ENCODE data around the gene TOM1L2.
"Not testable (repeated sequence)": the region's sequence is repeated elsewhere in the genome, so short reads cannot be mapped to it uniquely, and the experiment has no call there.

The TOM1L2 gene

DNA sequence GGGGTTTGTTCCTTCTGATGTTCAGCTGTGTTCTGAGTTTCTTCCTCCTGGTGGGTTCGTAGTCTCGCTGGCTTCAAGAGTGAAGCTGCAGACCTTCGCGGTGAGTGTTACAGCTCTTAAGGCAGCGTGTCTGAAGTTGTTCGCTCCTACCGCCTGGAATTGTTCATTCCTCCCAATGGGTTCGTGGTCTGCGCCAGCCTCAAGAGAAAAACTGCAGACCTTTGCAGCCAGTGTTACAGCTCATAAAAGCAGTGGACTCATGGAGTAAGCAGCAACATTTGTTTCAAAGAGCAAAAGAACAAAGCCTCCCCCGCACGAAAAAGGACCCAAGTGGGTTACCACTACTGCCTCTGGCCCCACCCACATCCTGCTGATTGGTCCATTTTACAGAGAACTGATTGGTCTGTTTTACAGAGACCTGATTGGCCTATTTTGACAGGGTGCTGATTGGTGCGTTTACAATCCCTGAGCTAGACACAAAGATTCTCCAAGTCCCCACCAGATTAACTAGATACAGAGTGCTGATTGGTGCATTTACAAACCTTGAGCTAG lies 16.3 kb downstream of the TOM1L2 start:
- H3K27me3 ChIP-seq (ENCODE audit: low read depth); H3K9me3 ChIP-seq; in situ Hi-C loops (cut with MboI; ENCODE audit: low sequenced_read_pairs); DNase-seq (ENCODE audit: low spot score in 2 of 2); H3K36me3 ChIP-seq (replicated peaks); H3K4me3 ChIP-seq: not testable (repeated sequence)
- peaks cover 24% of the 10 kb centered on the region for H3K4me1 ChIP-seq

DNA sequence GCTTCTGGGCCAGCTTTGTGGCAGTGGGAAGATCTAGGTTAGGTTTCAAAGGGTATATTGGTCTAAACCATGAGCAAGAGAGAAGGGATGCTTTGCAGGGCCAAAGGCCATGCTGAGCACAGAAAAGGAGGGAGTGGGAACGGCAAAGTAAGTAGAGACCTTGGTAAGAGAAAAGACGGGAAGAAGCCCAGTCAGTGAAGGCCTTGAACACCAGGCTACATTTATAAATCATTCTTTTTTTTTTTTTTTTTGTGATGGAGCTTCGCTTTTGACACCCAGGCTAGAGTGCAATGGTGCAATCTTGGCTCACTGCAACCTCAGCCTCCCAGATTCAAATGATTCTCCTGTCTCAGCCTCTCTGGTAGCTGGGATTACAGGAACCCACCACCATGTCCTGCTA lies 18.1 kb downstream of the TOM1L2 start:
- in situ Hi-C loops (cut with MboI; ENCODE audit: low sequenced_read_pairs), result no loop called here
- Histone ChIP-seq H3K36me3 (replicated peaks) (no peaks in the 10 kb centered on the region), H3K4me3 (no peak overlapping the region), H3K27me3 (ENCODE audit: low read depth) (no peaks in the 10 kb centered on the region), H3K4me1 (peaks cover 20% of the 10 kb centered on the region), H3K9me3 (no peaks in the 10 kb centered on the region)
- no peak for DNase-seq (ENCODE audit: low spot score in 2 of 2)

DNA sequence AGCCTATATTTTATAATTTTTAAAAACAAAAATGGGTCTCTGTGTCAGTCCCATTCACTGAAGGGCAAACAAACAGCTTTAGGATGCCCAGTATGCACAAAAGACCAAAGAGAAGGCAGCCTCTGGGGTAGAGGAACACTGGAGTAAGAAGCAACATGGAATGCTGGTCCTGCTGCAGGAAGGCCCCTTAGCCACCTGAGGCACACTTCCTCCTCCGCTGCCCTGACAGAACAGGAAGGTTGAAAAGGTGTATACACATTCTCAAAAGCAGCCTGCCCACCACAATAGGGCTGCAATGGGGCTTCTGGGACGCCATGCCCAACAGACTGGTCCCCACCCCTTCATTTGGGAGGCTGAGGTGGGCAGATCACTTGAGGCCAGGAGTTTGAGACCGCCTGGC lies 19.5 kb downstream of the TOM1L2 start:
- in situ Hi-C loops (cut with MboI; ENCODE audit: low sequenced_read_pairs), result no loop called here
- DNase-seq (ENCODE audit: low spot score in 2 of 2), result no peak
- H3K27me3 ChIP-seq (ENCODE audit: low read depth), result no peaks in the 10 kb centered on the region

DNA sequence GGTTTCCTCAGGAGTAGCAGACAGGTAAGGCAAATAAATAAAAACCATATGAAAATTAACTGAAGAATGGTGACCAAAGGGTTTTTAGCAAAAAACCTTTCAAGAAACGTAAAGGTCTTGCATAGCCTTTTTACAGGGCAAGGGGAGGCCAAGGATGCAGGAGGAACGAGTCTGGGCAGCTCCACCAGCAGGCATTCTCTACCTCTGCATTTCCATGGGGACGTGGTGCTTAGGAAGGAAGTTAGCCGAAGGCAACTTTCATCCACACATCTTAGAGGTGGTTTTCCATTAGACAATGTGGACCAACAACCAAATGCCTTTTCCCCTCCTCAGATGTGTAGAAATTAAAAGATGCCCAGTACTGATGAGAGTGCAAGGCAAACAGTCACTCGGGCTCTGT lies 20.7 kb downstream of the TOM1L2 start:
- no peaks in the 10 kb centered on the region for H3K27me3 ChIP-seq (ENCODE audit: low read depth)
- in situ Hi-C loops (cut with MboI; ENCODE audit: low sequenced_read_pairs), result no loop called here
- no peaks in the 10 kb centered on the region for H3K36me3 ChIP-seq (replicated peaks)
- H3K9me3 ChIP-seq, result no peaks in the 10 kb centered on the region
- H3K4me3 ChIP-seq, result no peak overlapping the region
- DNase-seq (ENCODE audit: low spot score in 2 of 2), result no peak
- peaks cover 13% of the 10 kb centered on the region for H3K4me1 ChIP-seq

More for the DNA sequence above, 19.5 kb downstream of the TOM1L2 start:
- Histone ChIP-seq H3K4me3 (no peak overlapping the region), H3K4me1 (peaks cover 13% of the 10 kb centered on the region), H3K36me3 (replicated peaks) (no peaks in the 10 kb centered on the region), H3K9me3 (no peaks in the 10 kb centered on the region)

DNA sequence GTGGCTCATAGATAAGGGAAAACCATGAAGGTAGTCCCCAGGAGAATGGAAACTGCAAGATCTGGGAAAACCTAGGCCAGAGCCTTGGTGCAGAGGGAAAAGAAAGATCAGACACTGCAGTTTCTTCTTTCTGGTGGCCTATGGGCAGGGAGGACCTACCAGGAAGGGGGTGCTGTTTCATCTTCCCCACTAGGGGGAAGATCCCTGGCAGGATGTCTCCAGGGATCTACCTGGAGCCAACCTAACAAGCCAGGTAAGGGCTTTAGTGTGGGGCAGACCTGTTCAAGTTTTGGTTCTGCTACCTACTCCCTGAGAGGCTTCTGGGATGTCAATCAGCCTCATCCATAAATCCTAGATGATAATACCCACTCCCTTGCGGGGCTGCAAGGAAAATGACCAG lies 21.4 kb downstream of the TOM1L2 start:
- H3K4me3 ChIP-seq, result no peak overlapping the region
- H3K9me3 ChIP-seq, result no peaks in the 10 kb centered on the region
- H3K27me3 ChIP-seq (ENCODE audit: low read depth), result no peaks in the 10 kb centered on the region
- peaks cover 13% of the 10 kb centered on the region for H3K4me1 ChIP-seq
- no peaks in the 10 kb centered on the region for H3K36me3 ChIP-seq (replicated peaks)
- no peak for DNase-seq (ENCODE audit: low spot score in 2 of 2)
- in situ Hi-C loops (cut with MboI; ENCODE audit: low sequenced_read_pairs), result no loop called here

DNA sequence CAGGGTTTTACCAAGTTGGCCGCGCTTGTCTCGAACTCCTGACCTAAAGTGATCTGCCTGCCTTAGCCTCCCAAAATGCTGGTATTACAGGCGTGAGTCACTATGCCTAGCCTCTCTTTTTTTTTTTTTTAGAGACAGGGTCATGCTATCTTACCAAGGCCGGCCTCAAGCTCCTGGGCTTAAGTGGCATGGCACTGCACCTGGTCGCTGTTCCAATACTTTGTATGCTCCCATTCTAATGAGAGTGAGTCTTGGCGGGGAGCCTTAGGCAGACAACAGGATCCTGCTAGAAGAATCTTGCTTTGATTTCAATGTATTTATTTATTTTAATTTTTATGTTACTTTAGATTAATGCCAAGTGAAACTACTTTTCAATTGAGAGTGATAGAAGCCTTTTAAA lies 21.9 kb downstream of the TOM1L2 start:
- no peaks in the 10 kb centered on the region for H3K27me3 ChIP-seq (ENCODE audit: low read depth)
- H3K36me3 ChIP-seq (replicated peaks), result no peaks in the 10 kb centered on the region
- peaks cover 13% of the 10 kb centered on the region for H3K4me1 ChIP-seq
- DNase-seq (ENCODE audit: low spot score in 2 of 2), result no peak
- no peaks in the 10 kb centered on the region for H3K9me3 ChIP-seq
- in situ Hi-C loops (cut with MboI; ENCODE audit: low sequenced_read_pairs), result no loop called here
- no peak overlapping the region for H3K4me3 ChIP-seq

DNA sequence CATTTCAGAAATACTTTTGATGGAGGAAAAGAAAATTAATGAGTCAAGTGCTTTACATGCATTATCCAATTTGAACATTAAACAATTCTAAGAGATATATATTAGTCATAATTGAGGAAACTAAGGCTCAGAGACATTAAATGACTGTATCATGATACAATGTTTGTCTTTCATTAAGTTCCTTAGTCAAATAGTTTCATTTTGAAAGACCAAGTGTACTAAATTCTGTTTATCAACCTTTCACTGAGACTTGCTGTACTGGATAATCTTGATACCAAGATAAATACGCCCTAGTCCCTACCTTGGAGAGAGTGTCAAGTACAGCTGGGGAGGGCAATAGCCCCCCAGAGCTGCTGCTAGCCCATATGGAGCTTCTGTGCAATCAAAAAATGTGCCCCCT lies 24.2 kb downstream of the TOM1L2 start:
- no peaks in the 10 kb centered on the region for H3K27me3 ChIP-seq (ENCODE audit: low read depth)
- H3K36me3 ChIP-seq (replicated peaks), result no peaks in the 10 kb centered on the region
- no peak for DNase-seq (ENCODE audit: low spot score in 2 of 2)
- in situ Hi-C loops (cut with MboI; ENCODE audit: low sequenced_read_pairs), result no loop called here
- H3K4me3 ChIP-seq, result no peak overlapping the region
- H3K4me1 ChIP-seq, result peaks cover 22% of the 10 kb centered on the region
- H3K9me3 ChIP-seq, result no peaks in the 10 kb centered on the region

DNA sequence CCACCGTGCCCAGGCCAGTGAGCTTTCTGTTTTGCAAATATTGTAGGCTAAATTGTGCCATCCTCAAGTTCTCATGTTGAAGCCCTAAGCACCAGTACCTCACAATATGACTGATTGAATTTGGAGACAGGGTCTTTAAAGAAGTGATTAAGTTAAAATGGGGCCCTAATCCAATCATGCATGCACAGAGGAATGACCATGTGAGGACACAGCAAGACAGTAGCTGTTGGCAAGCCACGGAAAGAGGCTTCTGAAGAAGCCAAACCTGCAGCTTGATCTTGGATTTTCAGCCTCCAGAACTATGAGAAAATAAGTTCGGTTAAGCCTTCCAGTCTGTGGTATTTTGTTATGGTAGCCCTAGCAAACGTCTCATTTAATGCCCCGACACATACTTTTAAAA lies 24.9 kb downstream of the TOM1L2 start:
- H3K9me3 ChIP-seq, result no peaks in the 10 kb centered on the region
- H3K4me3 ChIP-seq, result no peak overlapping the region
- no peak for DNase-seq (ENCODE audit: low spot score in 2 of 2)
- H3K27me3 ChIP-seq (ENCODE audit: low read depth), result no peaks in the 10 kb centered on the region
- in situ Hi-C loops (cut with MboI; ENCODE audit: low sequenced_read_pairs), result no loop called here
- H3K36me3 ChIP-seq (replicated peaks), result no peaks in the 10 kb centered on the region
- peaks cover 22% of the 10 kb centered on the region for H3K4me1 ChIP-seq

DNA sequence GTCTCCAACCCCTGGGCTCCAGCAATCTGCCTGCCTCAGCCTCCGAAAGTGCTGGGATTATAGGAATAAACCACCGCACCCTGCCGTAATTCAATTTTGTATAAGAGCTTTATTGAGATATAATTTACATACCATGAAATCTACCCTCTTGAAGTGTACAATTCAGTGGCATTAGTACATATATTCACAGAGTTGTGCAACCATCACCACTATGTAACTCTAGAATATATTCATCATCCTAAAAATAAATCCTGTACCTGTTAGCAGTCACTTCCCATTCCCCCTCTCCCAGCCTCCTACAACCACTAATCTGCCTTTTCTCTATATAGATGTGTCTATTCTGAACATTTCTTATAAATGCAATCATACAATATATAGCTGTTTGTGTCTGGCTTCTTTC lies 26.1 kb downstream of the TOM1L2 start:
- no peaks in the 10 kb centered on the region for H3K27me3 ChIP-seq (ENCODE audit: low read depth)
- peaks cover 25% of the 10 kb centered on the region for H3K4me1 ChIP-seq
- H3K9me3 ChIP-seq, result no peaks in the 10 kb centered on the region
- no peak for DNase-seq (ENCODE audit: low spot score in 2 of 2)
- no peak overlapping the region for H3K4me3 ChIP-seq
- in situ Hi-C loops (cut with MboI; ENCODE audit: low sequenced_read_pairs), result no loop called here
- H3K36me3 ChIP-seq (replicated peaks), result no peaks in the 10 kb centered on the region

DNA sequence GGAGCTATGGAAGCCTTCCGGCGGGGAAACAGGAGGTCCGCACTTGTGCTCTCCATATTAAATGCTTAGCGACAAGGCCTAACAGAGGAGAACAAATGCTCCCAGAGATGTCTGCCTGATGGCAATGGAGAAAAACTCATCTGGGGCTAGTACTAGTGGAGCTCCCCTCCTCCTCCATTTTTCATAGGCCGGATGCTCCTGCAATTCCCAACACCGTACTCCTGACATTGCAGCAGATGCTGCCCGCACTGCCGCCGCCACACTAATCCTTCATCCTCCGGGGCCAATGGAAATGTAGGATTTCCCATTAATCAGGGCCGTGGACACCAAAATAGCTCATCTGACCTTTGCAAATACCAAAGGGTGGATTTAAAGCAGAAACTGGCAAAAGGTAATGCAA lies 27.5 kb downstream of the TOM1L2 start:
- Histone ChIP-seq H3K4me3 (no peak overlapping the region), H3K4me1 (peaks cover 36% of the 10 kb centered on the region), H3K9me3 (no peaks in the 10 kb centered on the region), H3K27me3 (ENCODE audit: low read depth) (no peaks in the 10 kb centered on the region), H3K36me3 (replicated peaks) (no peaks in the 10 kb centered on the region)
- in situ Hi-C loops (cut with MboI; ENCODE audit: low sequenced_read_pairs), result no loop called here
- no peak for DNase-seq (ENCODE audit: low spot score in 2 of 2)

DNA sequence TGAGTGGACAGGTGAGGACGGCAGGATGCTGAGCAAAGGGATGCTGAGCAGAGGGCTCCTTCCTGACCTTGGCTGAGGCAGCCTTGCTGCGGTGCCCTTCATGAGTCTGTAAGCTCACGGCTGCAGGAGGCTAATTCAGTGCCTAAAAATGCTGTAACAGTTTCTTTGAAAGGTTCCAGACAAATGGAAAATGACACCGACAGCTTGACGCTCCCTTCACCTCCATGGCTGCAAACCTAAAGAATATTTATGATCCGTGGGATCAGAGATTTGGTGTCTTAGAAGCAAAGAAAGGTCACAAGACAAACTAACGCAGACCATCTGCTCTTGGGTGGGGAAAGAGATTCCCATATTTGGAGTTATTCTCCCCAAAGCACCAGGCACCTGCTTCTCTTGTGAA lies 28.0 kb downstream of the TOM1L2 start:
- H3K9me3 ChIP-seq, result no peaks in the 10 kb centered on the region
- in situ Hi-C loops (cut with MboI; ENCODE audit: low sequenced_read_pairs), result no loop called here
- no peaks in the 10 kb centered on the region for H3K27me3 ChIP-seq (ENCODE audit: low read depth)
- no peak for DNase-seq (ENCODE audit: low spot score in 2 of 2)
- H3K36me3 ChIP-seq (replicated peaks), result no peaks in the 10 kb centered on the region
- peaks cover 37% of the 10 kb centered on the region for H3K4me1 ChIP-seq
- H3K4me3 ChIP-seq, result no peak overlapping the region

DNA sequence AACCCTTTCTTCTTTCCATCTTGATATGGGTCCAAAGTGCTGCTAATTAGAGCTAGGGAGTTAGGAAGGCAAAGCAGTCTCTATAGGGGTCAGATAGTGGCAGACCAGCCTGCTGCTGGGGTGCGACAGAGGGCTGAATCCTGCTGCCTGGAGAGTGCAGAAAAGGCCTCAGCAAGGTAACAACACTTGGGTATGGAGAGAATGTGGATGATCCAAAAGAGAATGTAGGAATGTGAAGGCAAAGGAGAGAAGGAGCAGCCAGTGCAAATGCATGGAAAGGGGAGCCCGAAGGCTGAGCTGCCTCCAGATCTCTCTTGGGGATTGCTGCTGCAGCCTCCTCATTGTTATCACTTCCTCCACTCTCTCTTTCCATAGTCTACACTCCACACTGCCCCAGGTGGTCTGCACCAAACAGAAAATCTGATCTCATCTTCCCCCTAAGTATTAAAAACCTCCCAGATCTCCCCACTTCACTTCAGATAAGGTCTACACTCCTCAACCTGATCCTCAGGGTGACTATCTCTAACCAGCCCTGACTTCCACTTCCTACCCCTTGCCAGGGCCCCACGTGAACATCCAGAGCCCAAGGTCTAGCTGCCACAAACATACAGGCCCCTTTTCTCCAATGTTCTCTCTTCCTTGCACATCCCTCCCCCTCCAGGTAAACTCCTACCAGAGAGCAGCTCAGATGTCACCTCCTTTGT lies 28.8 kb downstream of the TOM1L2 start:
- Histone ChIP-seq H3K9me3 (no peaks in the 10 kb centered on the region), H3K4me3 (no peak overlapping the region), H3K4me1 (peaks cover 40% of the 10 kb centered on the region), H3K27me3 (ENCODE audit: low read depth) (no peaks in the 10 kb centered on the region), H3K36me3 (replicated peaks) (no peaks in the 10 kb centered on the region)
- in situ Hi-C loops (cut with MboI; ENCODE audit: low sequenced_read_pairs), result no loop called here
- DNase-seq (ENCODE audit: low spot score in 2 of 2), result peak in 1 of 2 experiments; percentile 30

DNA sequence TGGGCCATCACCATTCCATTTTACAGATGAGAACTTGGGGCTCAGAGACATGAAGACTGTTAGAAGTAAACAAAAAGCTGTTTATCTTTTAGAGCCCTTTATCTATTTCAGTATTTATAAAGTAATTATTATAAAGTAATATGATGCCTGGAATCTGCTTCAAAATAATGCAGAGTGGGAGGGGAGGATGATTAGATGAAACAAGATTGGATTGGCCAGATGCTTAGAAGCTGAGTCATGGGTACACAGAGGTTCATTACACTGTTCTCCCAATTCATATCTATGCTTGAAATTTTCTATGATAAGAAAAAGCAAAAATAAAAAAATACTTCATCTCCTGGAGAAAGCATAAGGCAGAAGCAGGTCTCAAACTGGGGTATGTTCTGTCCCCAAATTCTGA lies 29.4 kb downstream of the TOM1L2 start:
- in situ Hi-C loops (cut with MboI; ENCODE audit: low sequenced_read_pairs), result no loop called here
- no peaks in the 10 kb centered on the region for H3K9me3 ChIP-seq
- H3K4me3 ChIP-seq, result no peak overlapping the region
- no peaks in the 10 kb centered on the region for H3K27me3 ChIP-seq (ENCODE audit: low read depth)
- no peak for DNase-seq (ENCODE audit: low spot score in 2 of 2)
- peaks cover 40% of the 10 kb centered on the region for H3K4me1 ChIP-seq
- H3K36me3 ChIP-seq (replicated peaks), result no peaks in the 10 kb centered on the region

DNA sequence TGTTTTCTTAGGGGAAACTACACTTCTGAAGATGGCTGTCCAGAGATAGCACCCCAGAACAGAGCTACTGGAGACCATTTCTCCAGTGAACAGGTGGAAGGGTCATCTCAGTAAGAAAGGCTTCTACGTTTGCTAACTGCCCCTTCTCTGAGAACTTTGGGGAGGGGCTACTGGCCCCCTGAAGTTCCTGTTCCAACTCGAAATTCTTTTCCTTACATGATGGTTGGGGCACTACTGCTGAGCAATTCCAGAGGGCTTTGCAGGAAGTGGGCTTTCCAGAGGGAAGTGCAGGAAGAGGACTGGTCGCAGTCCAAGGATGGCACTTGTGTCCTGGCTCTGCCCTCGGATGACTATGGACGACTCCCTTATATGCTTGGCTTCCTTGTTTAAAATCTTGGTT lies 31.2 kb downstream of the TOM1L2 start:
- peaks cover 51% of the 10 kb centered on the region for H3K4me1 ChIP-seq
- DNase-seq (ENCODE audit: low spot score in 2 of 2), result no peak

DNA sequence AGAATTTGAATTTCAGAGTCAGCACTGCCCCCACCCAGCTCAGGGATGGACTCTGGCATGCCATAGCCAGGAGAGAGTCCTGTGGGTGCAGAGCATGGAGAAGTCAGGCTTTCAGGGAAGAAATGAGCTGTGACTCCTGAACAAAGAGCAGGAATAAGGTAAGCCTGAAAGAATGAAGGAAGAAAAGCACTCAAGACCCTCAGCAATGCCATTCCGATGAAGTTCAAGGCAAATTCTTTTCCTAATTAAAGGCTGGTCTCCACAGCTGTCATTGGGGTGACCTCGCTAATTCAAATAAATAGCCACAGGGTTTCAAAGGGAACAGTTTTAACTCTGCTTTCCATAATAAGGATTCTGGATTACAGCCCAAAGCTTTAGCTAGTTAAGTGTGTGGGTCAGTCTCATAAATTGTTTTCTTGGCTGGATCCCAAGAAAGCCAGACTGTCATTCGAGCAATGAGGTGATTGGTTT lies 31.7 kb downstream of the TOM1L2 start:
- Histone ChIP-seq H3K9me3 (no peaks in the 10 kb centered on the region), H3K36me3 (replicated peaks) (no peaks in the 10 kb centered on the region), H3K4me3 (no peak overlapping the region), H3K4me1 (peaks cover 51% of the 10 kb centered on the region), H3K27me3 (ENCODE audit: low read depth) (no peaks in the 10 kb centered on the region)
- in situ Hi-C loops (cut with MboI; ENCODE audit: low sequenced_read_pairs), result no loop called here
- DNase-seq (ENCODE audit: low spot score in 2 of 2), result peak; percentile 63 to 91

More for the DNA sequence above, 31.2 kb downstream of the TOM1L2 start:
- in situ Hi-C loops (cut with MboI; ENCODE audit: low sequenced_read_pairs), result no loop called here
- no peaks in the 10 kb centered on the region for H3K9me3 ChIP-seq
- H3K4me3 ChIP-seq, result no peak overlapping the region
- H3K27me3 ChIP-seq (ENCODE audit: low read depth), result no peaks in the 10 kb centered on the region
- no peaks in the 10 kb centered on the region for H3K36me3 ChIP-seq (replicated peaks)
